OCI-M2 (cell line): ENCODE measurements around the gene ARID5B.
"Not testable (repeated sequence)": the region's sequence is repeated elsewhere in the genome, so short reads cannot be mapped to it uniquely, and the experiment has no call there.

ENCODE experiments used
- DNase-seq: peaks from one replicate; lab custom pipeline; 2025; ENCODE audit not compliant: unreplicated experiment; lab: John Stamatoyannopoulos, UW

Gene ARID5B

GRCh38 chr10:61964059-61964709 lies 62.7 kb downstream of the ARID5B start:
- DNase-seq, result no peak

GRCh38 chr10:61964949-61965702 lies 63.6 kb downstream of the ARID5B start:
- DNase-seq, result no peak

DNA sequence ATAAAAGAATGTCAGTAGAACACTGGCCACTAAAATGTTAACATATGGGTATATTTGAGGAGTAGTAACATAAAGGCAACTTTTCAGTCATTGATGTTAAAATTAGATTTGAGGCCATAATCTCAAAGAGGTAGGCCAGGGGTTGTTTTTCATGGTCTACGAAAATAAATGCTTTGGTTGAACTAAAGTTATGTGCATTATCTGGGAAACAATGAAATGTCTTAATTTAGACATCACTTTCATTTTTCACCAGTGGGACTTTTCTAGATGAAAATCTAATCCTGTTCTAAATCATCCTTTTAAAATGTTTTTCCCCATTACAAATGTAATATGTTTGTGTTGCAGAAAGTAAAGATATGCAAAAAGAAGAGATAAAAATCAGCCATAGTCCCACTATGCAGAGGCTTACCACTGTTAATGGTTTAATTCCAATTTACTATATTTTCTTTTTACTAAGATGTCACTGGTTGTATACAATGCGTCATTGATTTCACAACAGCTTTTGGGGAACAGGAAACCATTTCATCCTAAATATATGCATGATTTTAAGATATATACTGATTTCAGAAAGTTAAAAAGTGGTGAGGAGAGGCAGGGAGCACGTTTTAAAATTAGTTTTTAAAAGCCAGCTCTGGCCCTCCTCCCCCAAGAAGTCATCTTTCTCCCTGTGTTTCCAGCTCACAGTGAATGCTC lies 64.3 kb downstream of the ARID5B start:
- DNase-seq, result no peak

GRCh38 chr10:61967298-61967697 lies 65.8 kb downstream of the ARID5B start:
- DNase-seq, result no peak

- DNase-seq, result no peak
Measured at GRCh38 chr10:61970182-61971002, 68.9 kb downstream of the ARID5B start.

DNA sequence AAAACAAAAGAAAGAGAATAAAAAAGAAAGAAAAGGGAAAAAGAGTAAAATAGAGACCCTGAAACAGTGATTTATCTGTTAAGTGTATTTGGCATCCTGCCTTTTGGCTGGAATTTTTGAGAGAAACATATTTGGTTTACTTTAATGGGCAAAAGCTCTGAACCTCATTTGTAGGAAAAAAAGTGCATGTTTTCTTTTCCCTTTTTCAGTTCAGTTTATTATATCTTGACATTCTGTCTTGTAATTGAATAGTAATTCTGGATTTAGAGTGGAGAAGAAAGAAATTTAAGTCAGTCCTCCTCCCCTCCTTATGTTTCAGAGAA lies 69.5 kb downstream of the ARID5B start:
- DNase-seq, result no peak

DNA sequence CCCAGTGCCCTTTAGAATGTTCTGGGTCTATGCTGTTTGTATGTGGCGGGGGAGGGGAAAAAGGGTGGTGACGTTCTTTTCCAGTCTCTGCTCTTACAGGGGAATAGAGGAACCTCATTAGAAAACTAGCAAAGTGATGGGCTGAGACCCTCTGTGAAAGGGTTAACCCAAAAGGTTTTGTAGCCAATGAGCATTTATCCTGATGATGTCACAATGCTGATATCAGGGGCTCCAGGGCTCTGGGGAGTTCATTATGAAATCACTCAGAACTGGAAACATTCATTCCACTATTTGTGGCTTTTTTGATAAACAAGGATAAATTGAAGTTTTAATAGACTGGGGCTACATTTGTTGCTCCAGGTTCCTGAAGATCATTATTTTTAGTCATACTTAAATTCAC lies 71.7 kb downstream of the ARID5B start:
- DNase-seq, result no peak

- DNase-seq, result no peak
Measured at GRCh38 chr10:61973906-61974305, 72.4 kb downstream of the ARID5B start.

DNA sequence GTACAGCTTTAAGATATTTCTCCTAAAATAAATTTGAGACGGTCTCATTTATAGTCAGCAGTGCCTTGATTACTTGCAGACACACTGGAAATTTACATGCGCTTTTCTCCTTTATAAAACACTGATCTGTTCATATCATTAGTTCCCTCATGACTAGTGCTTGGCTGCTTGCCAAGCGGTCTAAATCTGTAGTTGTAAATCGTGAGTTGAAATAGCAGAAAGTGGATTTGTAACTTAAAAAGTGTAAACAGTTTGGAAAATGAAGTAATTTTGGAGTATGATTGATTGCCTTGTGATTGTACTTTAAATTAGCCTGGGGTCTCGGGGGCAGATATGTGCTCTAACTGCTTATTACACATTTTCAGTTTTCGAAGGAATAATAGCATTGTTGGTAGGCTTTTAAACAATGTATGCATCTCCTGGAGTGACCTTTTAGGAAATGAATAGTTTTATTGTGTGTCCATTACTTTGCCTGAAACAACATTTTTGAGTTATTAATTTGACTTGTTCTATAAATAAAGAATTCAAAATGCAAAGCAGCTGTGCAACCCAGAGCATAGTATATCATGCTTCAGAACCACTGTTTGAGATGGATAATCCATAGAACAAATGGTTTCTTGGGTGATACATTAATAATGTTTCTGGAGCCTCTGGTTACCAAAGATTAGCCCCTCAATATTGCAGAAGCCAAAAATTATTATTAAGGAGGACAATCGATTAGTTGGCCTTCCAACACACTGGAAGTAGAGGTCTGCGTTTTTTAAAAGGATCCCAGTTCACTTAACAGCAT lies 73.3 kb downstream of the ARID5B start:
- DNase-seq, result no peak

DNA sequence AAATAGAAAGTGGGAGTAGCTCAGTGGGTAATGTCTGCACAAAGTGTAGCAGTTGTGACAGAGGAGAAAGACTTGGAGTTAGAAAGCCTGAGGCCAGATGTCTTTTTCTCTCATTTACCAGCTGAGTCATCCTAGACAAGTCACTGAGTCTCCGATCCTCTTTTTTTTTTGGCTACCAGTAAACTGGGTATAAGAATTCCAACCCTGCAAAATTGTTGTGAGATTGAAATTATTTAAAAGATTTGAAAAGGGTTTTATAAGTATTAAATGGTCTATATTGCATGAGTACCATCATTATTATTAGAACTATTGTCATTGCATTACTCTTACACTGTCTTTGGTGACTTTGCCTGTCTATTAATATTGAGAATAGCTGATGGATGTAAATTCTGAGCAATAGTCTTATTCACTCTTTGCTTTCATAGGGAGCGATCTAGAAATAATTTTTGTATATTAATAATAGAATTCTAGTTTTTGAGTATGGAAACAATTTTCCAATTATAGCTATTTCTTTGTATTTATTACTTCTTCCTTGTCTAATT lies 74.0 kb downstream of the ARID5B start:
- no peak for DNase-seq

- not testable (repeated sequence) for DNase-seq
Measured at GRCh38 chr10:61976951-61977721, 75.6 kb downstream of the ARID5B start.

DNA sequence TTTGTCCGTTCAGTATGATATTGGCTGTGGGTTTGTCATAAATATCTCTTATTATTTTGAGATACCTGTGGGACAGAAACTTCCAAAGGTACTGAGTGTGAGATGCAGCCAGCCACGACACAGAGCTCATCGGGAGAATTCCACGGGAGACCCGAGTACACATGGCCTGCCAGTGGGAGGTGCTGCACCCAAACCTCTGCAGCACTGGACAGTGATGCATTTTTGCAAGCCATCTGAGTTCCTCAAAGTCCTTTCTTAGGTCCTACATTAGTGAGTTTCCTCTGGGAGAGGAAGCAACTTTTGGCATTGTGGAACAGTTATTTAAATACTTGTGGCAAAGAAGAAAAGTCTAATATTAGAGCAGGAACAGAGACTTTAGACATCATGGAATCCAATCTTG lies 77.5 kb downstream of the ARID5B start:
- DNase-seq, result no peak

DNA sequence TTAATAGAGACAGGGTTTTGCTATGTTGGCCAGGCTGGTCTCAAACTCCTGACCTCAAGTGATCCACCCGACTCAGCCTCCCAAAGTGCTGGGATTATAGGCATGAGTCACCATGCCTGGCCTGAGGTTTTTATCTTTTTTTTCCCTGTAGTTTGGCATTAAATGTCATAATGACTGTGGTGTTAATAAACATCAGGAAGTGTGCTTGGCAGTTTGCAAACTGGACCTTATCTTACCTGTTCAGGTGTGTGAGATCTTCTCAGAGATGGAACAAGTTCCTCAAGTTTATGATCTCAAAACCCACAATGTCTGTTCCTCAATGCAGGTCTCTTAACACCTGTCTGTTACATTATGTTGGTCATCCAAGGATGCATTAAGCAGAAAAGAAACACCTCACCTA lies 80.0 kb downstream of the ARID5B start:
- DNase-seq, result no peak

- no peak for DNase-seq
Measured at GRCh38 chr10:61983255-61983654, 81.8 kb downstream of the ARID5B start.

GRCh38 chr10:61984803-61985418 lies 83.4 kb downstream of the ARID5B start:
- DNase-seq, result no peak

GRCh38 chr10:61985715-61986114 lies 84.2 kb downstream of the ARID5B start:
- DNase-seq, result no peak

- DNase-seq, result no peak
Measured at GRCh38 chr10:61986382-61986781, 84.9 kb downstream of the ARID5B start.

DNA sequence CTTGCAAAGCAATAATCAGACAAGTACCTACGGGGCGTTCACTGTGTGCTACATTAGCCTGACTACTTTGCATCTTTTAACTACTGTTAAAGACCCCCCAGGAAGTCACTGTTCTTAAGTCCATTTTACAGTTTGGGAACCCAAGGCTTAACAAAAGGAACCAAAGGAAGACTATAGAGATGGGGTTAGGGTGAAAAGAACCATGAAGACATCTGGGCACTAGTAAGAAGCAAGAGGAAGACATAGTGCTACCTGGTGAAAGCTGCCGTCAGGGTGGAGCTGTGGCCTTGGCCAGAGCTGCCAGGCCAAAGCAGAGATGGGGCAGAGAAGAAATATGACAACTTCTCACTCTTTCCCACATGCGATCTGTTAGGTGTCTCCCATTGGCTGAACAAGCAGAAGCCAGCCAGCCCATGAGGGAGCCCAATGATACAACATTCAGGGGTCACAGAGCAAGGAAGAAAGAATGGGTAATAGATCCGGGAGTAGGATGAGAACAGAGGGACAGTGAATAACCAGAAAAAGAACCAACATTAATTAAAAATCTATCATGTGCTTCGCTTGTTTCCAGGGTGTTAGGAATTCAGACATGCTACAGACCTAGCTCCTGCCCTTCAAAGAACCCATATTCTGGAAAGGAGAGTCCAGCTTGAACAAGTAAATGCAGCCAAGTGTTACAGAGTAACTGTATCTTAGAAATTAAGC lies 85.4 kb downstream of the ARID5B start:
- no peak for DNase-seq

DNA sequence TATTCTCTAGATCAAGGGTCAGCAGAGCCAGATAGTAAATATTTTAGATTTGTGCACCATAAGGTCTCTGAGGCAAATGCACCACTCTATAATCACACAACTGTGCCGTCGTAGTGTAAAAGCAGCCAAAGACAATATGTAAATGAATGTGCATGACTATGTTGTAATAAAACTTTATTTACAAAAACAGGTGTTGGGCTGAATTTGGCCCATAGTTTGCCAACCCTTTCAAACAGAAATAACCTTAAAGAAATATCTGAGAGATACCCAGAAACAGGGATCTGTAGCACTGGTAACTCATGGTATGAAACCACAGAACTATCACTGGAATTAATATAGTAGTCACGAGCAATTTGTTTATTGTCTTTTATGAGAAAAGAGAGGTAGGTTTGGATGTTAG lies 86.0 kb downstream of the ARID5B start:
- DNase-seq, result no peak
